GM23248 (cell line): Measurements from ENCODE around the gene RIC1. TPM values are rescaled to one million over a fixed set of nuclear protein-coding genes. Genes with fewer than 3 reads are reported as not detected.

ENCODE experiments used
- DNase-seq: peaks from one replicate; pipeline ENCODE4 v3.0.0-alpha.2; 2015
- H2AFZ ChIP-seq: fragments of 200-600 bp; sonication (generic); 2 replicates; pipeline ENCODE4 v1.6.1; 2016; ENCODE audit warnings: antibody characterized with exemption
- H3F3A ChIP-seq: fragments of 200-600 bp; sonication (generic); 2 replicates; pipeline ENCODE4 v1.6.1; 2016; ENCODE audit warnings: mild to moderate bottlenecking, antibody characterized with exemption, mixed run types; ENCODE audit not compliant: insufficient read depth
- H3K27ac ChIP-seq: fragments of 200-600 bp; sonication (generic); 2 replicates; pipeline ENCODE4 v1.5.1; 2016; ENCODE audit warnings: mild to moderate bottlenecking
- H3K27me3 ChIP-seq: fragments of 200-600 bp; sonication (generic); replicated peaks from 2 replicates; pipeline ENCODE4 v1.6.1; 2016; ENCODE audit warnings: mild to moderate bottlenecking; ENCODE audit not compliant: insufficient read depth
- H3K36me3 ChIP-seq: fragments of 200-600 bp; sonication (generic); 2 replicates; pipeline ENCODE4 v1.6.1; 2016; ENCODE audit warnings: low read depth, mild to moderate bottlenecking
- H3K4me1 ChIP-seq: fragments of 200-600 bp; sonication (generic); 2 replicates; pipeline ENCODE4 v1.6.1; 2016; ENCODE audit warnings: mild to moderate bottlenecking; ENCODE audit not compliant: insufficient read depth
- H3K4me2 ChIP-seq: fragments of 200-600 bp; sonication (generic); one replicate; pipeline ENCODE4 v1.6.1; 2016; ENCODE audit warnings: mild to moderate bottlenecking; ENCODE audit not compliant: unreplicated experiment
- H3K4me3 ChIP-seq: fragments of 200-600 bp; sonication (generic); 2 replicates; pipeline ENCODE4 v1.5.1; 2016; ENCODE audit warnings: mild to moderate bottlenecking
- H3K79me2 ChIP-seq: fragments of 200-600 bp; sonication (generic); 2 replicates; pipeline ENCODE4 v1.6.1; 2016; ENCODE audit warnings: mild to moderate bottlenecking; ENCODE audit not compliant: insufficient read depth
- H3K9ac ChIP-seq: fragments of 200-600 bp; sonication (generic); 2 replicates; pipeline ENCODE4 v1.6.1; 2016; ENCODE audit warnings: mild to moderate bottlenecking
- H3K9me2 ChIP-seq: fragments of 200-600 bp; sonication (generic); 2 replicates; pipeline ENCODE4 v1.6.1; 2016; ENCODE audit warnings: mixed run types, mild to moderate bottlenecking, moderate library complexity; ENCODE audit not compliant: insufficient read depth
- H3K9me3 ChIP-seq: fragments of 200-600 bp; sonication (generic); one replicate; pipeline ENCODE4 v1.6.1; 2017; ENCODE audit warnings: low read depth
- H4K20me1 ChIP-seq: fragments of 200-600 bp; sonication (generic); 2 replicates; pipeline ENCODE4 v1.6.0; 2016; ENCODE audit not compliant: insufficient read depth
- EZH2 ChIP-seq: fragments of 200-600 bp; sonication (generic); IDR thresholded peaks from 2 replicates; pipeline ENCODE4 v1.6.1; 2018; ENCODE audit warnings: antibody characterized with exemption, mild to moderate bottlenecking; ENCODE audit not compliant: insufficient read depth, poor library complexity, severe bottlenecking
- EZH2phosphoT487 ChIP-seq: fragments of 200-600 bp; sonication (generic); IDR thresholded peaks from 2 replicates; pipeline ENCODE4 v1.6.1; 2018; ENCODE audit warnings: antibody characterized with exemption, moderate library complexity, mild to moderate bottlenecking, low read depth; ENCODE audit not compliant: insufficient read depth
- WGBS, 2 experiments: methylation state at CpG; one replicate each; pipeline ENCODE4 v1.1.6; 2015 to 2017; ENCODE audit warnings: low lambda C conversion rate in 2 of 2, low coverage in 1 of 2; ENCODE audit errors: missing lambda C conversion rate in 2 of 2; 5-methylcytosine and 5-hydroxymethylcytosine counted together
- in situ Hi-C: fragments of 300-500 bp; cut with MboI; formaldehyde crosslinking; loops from 2 replicates; pipeline ENCODE4 v1.15.0; 2020
- polyA plus RNA-seq: library from polyadenylated mRNA; unstranded; fragments of >200 nt; fragmentation: Nextera tagmentation; extraction: Ambion mirVana; gene quantifications from 2 replicates; pipeline ENCODE4 v1.2.1, GENCODE V29; 2016
- total RNA-seq: library from RNA; depleted of rRNA; stranded (reverse); fragments of >200 nt; shearing (Covaris generic); gene quantifications from 2 replicates; pipeline ENCODE4 v1.2.3, GENCODE V29; 2014; rRNA removed

RIC1 gene
- total and polyA plus RNA-seq, 2 experiments from 2014 or later, result 13.0 to 48.7 TPM

DNA sequence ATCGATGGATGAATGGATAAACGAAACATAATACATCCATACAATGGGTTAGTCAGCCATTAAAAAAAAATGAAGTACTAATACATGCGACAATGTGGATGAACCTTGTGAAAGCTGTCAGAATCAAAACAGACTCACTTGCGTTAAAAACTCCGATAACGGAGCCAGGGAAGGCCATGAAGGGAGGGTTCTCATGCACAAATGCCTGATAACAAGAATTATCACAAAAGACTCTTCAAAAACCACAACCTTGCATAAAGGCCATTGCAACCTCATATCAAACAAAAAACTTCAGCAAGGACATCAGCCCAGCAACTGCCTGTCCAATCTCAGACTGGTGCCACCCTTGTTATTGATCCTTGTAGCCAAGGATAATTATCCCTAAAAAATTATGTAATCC is 190.3 kb downstream of the RIC1 start:
- Histone ChIP-seq H3K9me3 (no peaks in the 10 kb centered on the region), H3K4me3 (no peak overlapping the region), H2AFZ (no peak overlapping the region), H4K20me1 (no peaks in the 10 kb centered on the region), H3K27ac (no peak overlapping the region), H3F3A (peaks cover 11% of the 10 kb centered on the region; the same call in 1 of the 2 replicates), H3K4me2 (no peak overlapping the region), H3K27me3 (no peaks in the 10 kb centered on the region), H3K9me2 (no peaks in the 10 kb centered on the region), H3K9ac (no peak overlapping the region), H3K79me2 (no peaks in the 10 kb centered on the region), H3K36me3 (no peaks in the 10 kb centered on the region), H3K4me1 (peaks cover 10% of the 10 kb centered on the region; the same call in 1 of the 2 replicates)
- in situ Hi-C loops, result no loop called here
- 95 to 99% methylated on average over 6 of the region's 6 CpGs for WGBS, 2 experiments
- DNase-seq, result no peak
- TF ChIP-seq EZH2phosphoT487, result no peak
- no peak for TF ChIP-seq EZH2

DNA sequence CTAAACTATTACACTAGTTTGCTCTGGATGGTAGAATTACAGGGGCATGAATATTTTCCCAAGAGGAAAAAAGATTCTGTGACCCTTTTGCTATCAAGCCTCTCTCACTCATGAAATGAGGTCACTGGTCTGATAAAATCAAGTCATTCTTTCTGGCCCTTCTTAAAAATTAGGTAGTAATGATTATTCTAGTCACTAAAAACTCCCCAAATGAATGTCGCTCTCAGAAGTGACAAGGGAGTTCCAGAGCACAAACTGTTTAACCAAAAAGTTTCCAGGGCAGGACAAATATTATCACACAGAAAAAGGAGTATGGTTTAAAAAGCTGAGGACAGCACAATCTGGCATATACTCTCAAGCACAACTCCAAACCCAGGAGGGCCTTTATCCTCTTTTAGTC is 191.5 kb downstream of the RIC1 start:
- Histone ChIP-seq H3K27ac (no peak overlapping the region), H3K9ac (no peak overlapping the region), H3K9me2 (no peaks in the 10 kb centered on the region), H3F3A (peaks cover 11% of the 10 kb centered on the region; the same call in 1 of the 2 replicates), H3K4me2 (no peak overlapping the region), H3K4me3 (no peak overlapping the region), H3K4me1 (peaks cover 10% of the 10 kb centered on the region; the same call in 1 of the 2 replicates), H3K27me3 (no peaks in the 10 kb centered on the region), H3K79me2 (no peaks in the 10 kb centered on the region), H3K36me3 (no peaks in the 10 kb centered on the region), H2AFZ (no peak overlapping the region), H3K9me3 (no peaks in the 10 kb centered on the region), H4K20me1 (no peaks in the 10 kb centered on the region)
- in situ Hi-C loops, result no loop called here
- no peak for DNase-seq
- TF ChIP-seq EZH2 (no peak), EZH2phosphoT487 (no peak)
- 97 to 100% methylated on average over 1 of the region's 1 CpG for WGBS, 2 experiments

DNA sequence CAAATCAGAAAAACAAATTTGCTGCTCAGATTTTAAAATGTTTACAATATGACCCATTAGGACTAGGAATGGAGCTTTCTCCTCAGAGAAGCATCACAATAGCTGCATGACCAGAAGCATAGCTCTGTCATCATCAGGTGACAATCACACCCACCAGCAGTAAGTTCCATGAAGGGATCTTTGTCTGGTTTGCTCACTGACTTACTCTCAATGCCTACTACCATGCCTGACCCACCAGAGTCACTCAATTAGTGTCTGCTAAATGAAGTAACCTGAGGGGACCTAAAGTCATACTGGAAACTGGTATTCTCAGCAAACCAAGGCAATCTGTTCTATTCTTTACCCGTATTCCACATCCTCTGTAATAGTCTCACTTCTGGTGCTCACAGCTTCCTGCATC is 196.3 kb downstream of the RIC1 start:
- WGBS, 2 experiments, result 97 to 100% methylated on average over 1 of the region's 1 CpG
- TF ChIP-seq EZH2phosphoT487 (no peak), EZH2 (no peak)
- Histone ChIP-seq H2AFZ (no peak overlapping the region), H3F3A (no peaks in the 10 kb centered on the region), H3K9me3 (no peaks in the 10 kb centered on the region), H3K4me1 (no peaks in the 10 kb centered on the region), H3K27me3 (no peaks in the 10 kb centered on the region), H3K79me2 (no peaks in the 10 kb centered on the region), H3K9ac (no peak overlapping the region), H3K27ac (no peak overlapping the region), H3K36me3 (no peaks in the 10 kb centered on the region), H3K4me3 (no peak overlapping the region), H3K9me2 (no peaks in the 10 kb centered on the region), H3K4me2 (no peak overlapping the region), H4K20me1 (no peaks in the 10 kb centered on the region)
- DNase-seq, result no peak
- in situ Hi-C loops, result no loop called here

Other genes starting within 250 kb of the RIC1 start
- gene PLGRKT, start 191.2 kb upstream of the RIC1 start, total RNA-seq, result 12.9 and 28.3 TPM in 2 replicates
- 35.5 and 40.3 TPM in 2 replicates for gene PLGRKT, start 191.2 kb upstream of the RIC1 start, polyA plus RNA-seq
- 4.2 and 4.3 TPM in 2 replicates for gene CD274, start 178.6 kb upstream of the RIC1 start, total RNA-seq
- gene CD274, start 178.6 kb upstream of the RIC1 start, polyA plus RNA-seq, result 3.6 and 5.2 TPM in 2 replicates
- gene PDCD1LG2, start 118.6 kb upstream of the RIC1 start, total RNA-seq, result 34.7 and 36.8 TPM in 2 replicates
- gene PDCD1LG2, start 118.6 kb upstream of the RIC1 start, polyA plus RNA-seq, result 31.7 and 33.5 TPM in 2 replicates
- 8.4 and 10.5 TPM in 2 replicates for gene ERMP1, start 204.0 kb downstream of the RIC1 start, total RNA-seq
- 2.6 TPM in 2 replicates for gene ERMP1, start 204.0 kb downstream of the RIC1 start, polyA plus RNA-seq